ENCODE results near the gene LCA5. TPM values are rescaled to one million over a fixed set of nuclear protein-coding genes. Genes with fewer than 3 reads are reported as not detected.

LCA5 gene
- total RNA-seq, 1 donor from 2014 or later, result 6.4 TPM

DNA sequence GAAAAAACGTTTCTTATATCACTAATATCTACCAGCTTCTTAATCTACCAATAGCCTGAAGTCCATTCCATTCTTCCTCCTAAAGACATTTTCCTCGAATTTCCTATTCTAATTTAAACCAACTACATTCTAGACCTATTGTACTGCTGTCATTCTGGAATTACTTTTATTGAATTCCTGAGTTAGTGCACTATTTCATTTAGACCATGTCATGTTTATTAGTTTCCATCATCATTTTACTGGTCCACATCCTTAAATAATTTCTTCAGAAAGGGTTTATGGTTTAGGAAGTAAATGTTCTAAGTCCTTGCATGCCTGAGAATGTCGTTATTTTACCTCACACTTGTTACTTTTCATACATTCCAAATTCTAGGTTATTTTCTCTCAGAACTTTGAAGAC lies 13.2 kb downstream of the LCA5 start:
- H3K9me3 ChIP-seq, result no peaks in the 10 kb centered on the region
- TF ChIP-seq POLR2AphosphoS5 (IDR thresholded peaks at IDR 0.05; ENCODE audit: insufficient read depth in 1 of 2, low read depth in 1 of 2), result no peak
- TF ChIP-seq POLR2A (IDR thresholded peaks at IDR 0.05), result no peak
- TF ChIP-seq, protein P1, sequence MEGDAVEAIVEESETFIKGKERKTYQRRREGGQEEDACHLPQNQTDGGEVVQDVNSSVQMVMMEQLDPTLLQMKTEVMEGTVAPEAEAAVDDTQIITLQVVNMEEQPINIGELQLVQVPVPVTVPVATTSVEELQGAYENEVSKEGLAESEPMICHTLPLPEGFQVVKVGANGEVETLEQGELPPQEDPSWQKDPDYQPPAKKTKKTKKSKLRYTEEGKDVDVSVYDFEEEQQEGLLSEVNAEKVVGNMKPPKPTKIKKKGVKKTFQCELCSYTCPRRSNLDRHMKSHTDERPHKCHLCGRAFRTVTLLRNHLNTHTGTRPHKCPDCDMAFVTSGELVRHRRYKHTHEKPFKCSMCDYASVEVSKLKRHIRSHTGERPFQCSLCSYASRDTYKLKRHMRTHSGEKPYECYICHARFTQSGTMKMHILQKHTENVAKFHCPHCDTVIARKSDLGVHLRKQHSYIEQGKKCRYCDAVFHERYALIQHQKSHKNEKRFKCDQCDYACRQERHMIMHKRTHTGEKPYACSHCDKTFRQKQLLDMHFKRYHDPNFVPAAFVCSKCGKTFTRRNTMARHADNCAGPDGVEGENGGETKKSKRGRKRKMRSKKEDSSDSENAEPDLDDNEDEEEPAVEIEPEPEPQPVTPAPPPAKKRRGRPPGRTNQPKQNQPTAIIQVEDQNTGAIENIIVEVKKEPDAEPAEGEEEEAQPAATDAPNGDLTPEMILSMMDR (IDR thresholded peaks at IDR 0.05), result no peak
- no peaks in the 10 kb centered on the region for H3K4me1 ChIP-seq
- H3K36me3 ChIP-seq, result no peaks in the 10 kb centered on the region
- no peak for DNase-seq (ENCODE audit: extremely low spot score in 2 of 2)
- intact Hi-C loops (cut with DNase I), result no loop called here
- no peaks in the 10 kb centered on the region for H3K27me3 ChIP-seq
- no peak overlapping the region for H3K4me3 ChIP-seq
- no peak overlapping the region for H3K27ac ChIP-seq

DNA sequence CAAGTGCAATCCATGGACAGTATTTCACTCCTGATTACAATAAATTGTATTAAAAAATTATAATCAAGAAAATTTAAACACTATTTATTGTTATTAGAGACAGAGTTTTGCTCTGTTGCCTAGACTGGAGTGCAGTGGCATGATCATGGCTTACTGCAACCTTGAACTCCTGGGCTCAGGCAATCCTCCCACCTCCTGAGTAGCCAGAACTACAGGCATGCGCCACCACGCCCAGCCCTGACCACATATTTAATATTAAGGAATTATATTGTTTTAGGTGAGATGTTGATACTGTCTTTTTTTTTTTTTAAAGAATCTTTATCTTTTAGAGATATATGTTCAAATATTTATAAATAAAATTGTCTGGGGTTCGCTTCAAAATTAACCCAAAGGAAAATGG lies 14.6 kb downstream of the LCA5 start:
- no peak overlapping the region for H3K4me3 ChIP-seq
- no peak overlapping the region for H3K27ac ChIP-seq
- no peaks in the 10 kb centered on the region for H3K36me3 ChIP-seq
- intact Hi-C loops (cut with DNase I), result no loop called here
- no peaks in the 10 kb centered on the region for H3K9me3 ChIP-seq
- DNase-seq (ENCODE audit: extremely low spot score in 2 of 2), result no peak
- H3K27me3 ChIP-seq, result no peaks in the 10 kb centered on the region
- no peaks in the 10 kb centered on the region for H3K4me1 ChIP-seq
- TF ChIP-seq POLR2AphosphoS5 (IDR thresholded peaks at IDR 0.05; ENCODE audit: insufficient read depth in 1 of 2, low read depth in 1 of 2) (no peak), POLR2A (IDR thresholded peaks at IDR 0.05) (no peak)
- TF ChIP-seq, protein P1 (IDR thresholded peaks at IDR 0.05), result no peak

DNA sequence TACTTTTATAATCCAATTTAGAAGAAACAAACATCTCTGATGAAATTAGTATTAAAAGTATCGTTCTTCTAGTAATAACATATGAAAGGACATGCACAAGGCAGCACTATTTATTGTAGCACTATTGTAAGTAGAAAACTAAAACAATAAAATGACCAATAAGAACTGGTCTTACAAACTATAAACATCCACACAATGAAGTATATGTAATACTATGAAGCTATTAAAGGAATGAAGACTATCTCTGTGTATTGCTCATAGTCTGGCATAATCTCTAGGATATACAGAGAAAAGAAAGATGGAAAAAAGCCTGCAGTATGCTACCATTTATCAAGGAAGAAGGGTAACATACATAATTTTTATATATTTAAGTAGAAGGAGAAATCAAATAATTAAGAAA lies 16.7 kb downstream of the LCA5 start:
- DNase-seq (ENCODE audit: extremely low spot score in 2 of 2), result no peak
- intact Hi-C loops (cut with DNase I), result no loop called here
- Histone ChIP-seq H3K9me3 (no peaks in the 10 kb centered on the region), H3K27me3 (no peaks in the 10 kb centered on the region), H3K4me3 (no peak overlapping the region), H3K27ac (no peak overlapping the region), H3K4me1 (no peaks in the 10 kb centered on the region), H3K36me3 (no peaks in the 10 kb centered on the region)
- TF ChIP-seq POLR2AphosphoS5 (IDR thresholded peaks at IDR 0.05; ENCODE audit: insufficient read depth in 1 of 2, low read depth in 1 of 2), result no peak

DNA sequence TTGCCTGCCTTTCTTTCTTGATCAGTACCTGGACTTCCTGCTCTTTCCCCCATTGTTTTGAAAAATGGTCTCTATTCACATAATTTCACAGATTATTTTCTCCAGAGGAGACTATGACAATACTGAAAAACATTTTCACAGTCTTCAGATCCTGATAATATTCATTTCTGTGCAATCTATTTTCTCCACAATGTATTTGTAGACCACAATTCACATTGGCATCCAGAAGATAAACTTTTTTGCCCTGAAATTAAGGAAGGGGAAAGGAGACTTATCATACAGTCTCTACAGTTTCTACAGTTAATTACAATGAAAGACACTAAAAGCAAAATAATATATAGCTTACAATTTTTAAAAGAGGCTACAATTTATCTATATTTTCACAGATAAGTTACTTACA lies 18.4 kb downstream of the LCA5 start:
- Histone ChIP-seq H3K9me3 (no peaks in the 10 kb centered on the region), H3K36me3 (no peaks in the 10 kb centered on the region), H3K27me3 (no peaks in the 10 kb centered on the region), H3K27ac (no peak overlapping the region), H3K4me3 (no peak overlapping the region), H3K4me1 (no peaks in the 10 kb centered on the region)
- intact Hi-C loops (cut with DNase I), result no loop called here
- DNase-seq (ENCODE audit: extremely low spot score in 2 of 2), result no peak
- TF ChIP-seq POLR2AphosphoS5 (IDR thresholded peaks at IDR 0.05; ENCODE audit: insufficient read depth in 1 of 2, low read depth in 1 of 2) (no peak), POLR2A (IDR thresholded peaks at IDR 0.05) (no peak)
- TF ChIP-seq, protein P1 (IDR thresholded peaks at IDR 0.05), result no peak

DNA sequence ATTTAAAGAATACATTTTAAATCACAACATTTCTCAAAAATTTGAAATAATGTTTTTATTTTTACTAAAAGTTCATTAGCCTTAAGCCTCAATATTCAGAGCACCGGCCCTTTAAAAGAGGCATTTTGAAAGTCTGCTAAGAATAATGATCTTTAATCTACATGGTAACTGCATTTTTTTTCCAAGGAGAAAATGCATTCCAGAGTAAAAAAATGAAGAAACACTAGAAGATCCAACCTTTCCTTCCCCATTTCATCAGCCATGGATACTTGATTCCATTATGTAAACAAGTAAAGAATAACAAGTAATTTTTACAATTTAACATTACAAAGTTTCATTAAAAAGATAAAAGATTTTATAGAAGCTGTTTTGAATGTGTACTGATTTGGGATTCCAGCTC lies 21.8 kb downstream of the LCA5 start:
- TF ChIP-seq POLR2A (IDR thresholded peaks at IDR 0.05) (no peak), POLR2AphosphoS5 (IDR thresholded peaks at IDR 0.05; ENCODE audit: insufficient read depth in 1 of 2, low read depth in 1 of 2) (no peak)
- TF ChIP-seq, protein P1 (IDR thresholded peaks at IDR 0.05), result no peak
- no peak for DNase-seq (ENCODE audit: extremely low spot score in 2 of 2)
- no peaks in the 10 kb centered on the region for H3K27me3 ChIP-seq
- no peaks in the 10 kb centered on the region for H3K4me1 ChIP-seq
- H3K4me3 ChIP-seq, result no peak overlapping the region
- H3K36me3 ChIP-seq, result peaks cover 0 to 4% of the 10 kb centered on the region in 2 donors
- intact Hi-C loops (cut with DNase I), result no loop called here
- no peak overlapping the region for H3K27ac ChIP-seq
- no peaks in the 10 kb centered on the region for H3K9me3 ChIP-seq

DNA sequence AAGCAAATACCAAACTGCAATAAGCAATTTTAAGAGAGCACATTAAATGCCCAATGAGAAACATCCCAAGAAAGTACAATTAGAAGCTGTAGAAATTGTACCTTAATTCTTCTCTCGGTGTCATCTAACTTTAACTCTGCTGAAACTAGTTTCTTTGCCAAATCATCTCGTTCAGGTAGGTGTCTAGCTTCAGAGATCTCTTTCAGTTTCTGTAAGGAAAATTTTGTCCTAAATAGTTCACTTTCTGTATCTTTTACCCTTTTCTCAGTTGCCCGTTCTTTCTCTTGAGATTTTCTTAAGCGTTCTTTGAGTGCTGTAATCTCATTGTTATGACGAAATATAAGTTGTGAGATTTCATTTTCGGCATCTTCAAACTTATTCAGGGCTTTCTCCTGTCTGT lies 24.1 kb downstream of the LCA5 start:
- Histone ChIP-seq H3K27ac (no peak overlapping the region), H3K4me1 (no peaks in the 10 kb centered on the region), H3K36me3 (peaks cover 0 to 4% of the 10 kb centered on the region in 2 donors), H3K4me3 (no peak overlapping the region), H3K9me3 (no peaks in the 10 kb centered on the region), H3K27me3 (no peaks in the 10 kb centered on the region)
- no peak for DNase-seq (ENCODE audit: extremely low spot score in 2 of 2)
- intact Hi-C loops (cut with DNase I), result no loop called here
- TF ChIP-seq, protein P1 (IDR thresholded peaks at IDR 0.05), result no peak
- no peak for TF ChIP-seq POLR2AphosphoS5 (IDR thresholded peaks at IDR 0.05; ENCODE audit: insufficient read depth in 1 of 2, low read depth in 1 of 2)
- TF ChIP-seq POLR2A (IDR thresholded peaks at IDR 0.05), result no peak
